ENCODE measurements around the gene RAB26. TPM values are rescaled to one million over a fixed set of nuclear protein-coding genes. Genes with fewer than 3 reads are reported as not detected.

The RAB26 gene
- total and polyA plus RNA-seq, 2 donors (not counting 1 experiment from before 2014, with no cell fraction given), result 0.43 to 2.0 TPM

- Histone ChIP-seq H3K9me3 (ENCODE audit: control insufficient read depth, insufficient read depth, low read depth, low read length) (no peaks in the 10 kb centered on the region), H3K27ac (ENCODE audit: insufficient read depth, low read length) (peak overlapping the region; percentile 65), H3K79me2 (ENCODE audit: control insufficient read depth, insufficient read depth, low read length) (peaks cover 76% of the 10 kb centered on the region), H3K36me3 (ENCODE audit: control insufficient read depth, insufficient read depth, low read length) (peaks cover 9% of the 10 kb centered on the region), H3K9ac (ENCODE audit: insufficient read depth, low read length) (no peak overlapping the region), H3K27me3 (ENCODE audit: control insufficient read depth, insufficient read depth, low read length) (no peaks in the 10 kb centered on the region), H3K4me1 (ENCODE audit: control insufficient read depth, extremely low read depth, insufficient read depth, low read length) (peaks cover 38% of the 10 kb centered on the region), H3K4me3 (replicated peaks in 1 of 4; ENCODE audit: control extremely low read depth in 1 of 4, insufficient read depth in 1 of 4, low read depth in 3 of 4, low read length in 4 of 4) (no peak overlapping the region), H2AFZ (ENCODE audit: low read length) (no peak overlapping the region), H4K20me1 (ENCODE audit: control insufficient read depth, extremely low read depth, insufficient read depth, low read length) (no peaks in the 10 kb centered on the region), H3K4me2 (ENCODE audit: extremely low read depth, insufficient read depth, low read length) (no peak overlapping the region)
- DNase-seq (ENCODE audit: low read depth in 2 of 2), result no peak
- no peak for TF ChIP-seq EZH2 (IDR thresholded peaks at IDR 0.05; ENCODE audit: low read length, missing control alignments)
- no peak for TF ChIP-seq CTCF (conservative IDR thresholded peaks at IDR 0.05 in 1 of 2, IDR thresholded peaks at IDR 0.05 in 1 of 2; ENCODE audit: low read depth in 1 of 2, low read length in 2 of 2)
Measured at GRCh38 chr16:2161911-2162310, 13.5 kb downstream of the RAB26 start.

- Histone ChIP-seq H3K79me2 (ENCODE audit: control insufficient read depth, insufficient read depth, low read length) (peaks cover 68% of the 10 kb centered on the region), H3K4me3 (replicated peaks in 1 of 4; ENCODE audit: control extremely low read depth in 1 of 4, insufficient read depth in 1 of 4, low read depth in 3 of 4, low read length in 4 of 4) (no peak overlapping the region), H3K27me3 (ENCODE audit: control insufficient read depth, insufficient read depth, low read length) (no peaks in the 10 kb centered on the region), H3K27ac (ENCODE audit: insufficient read depth, low read length) (no peak overlapping the region), H3K36me3 (ENCODE audit: control insufficient read depth, insufficient read depth, low read length) (peaks cover 13% of the 10 kb centered on the region), H3K9me3 (ENCODE audit: control insufficient read depth, insufficient read depth, low read depth, low read length) (no peaks in the 10 kb centered on the region), H3K4me2 (ENCODE audit: extremely low read depth, insufficient read depth, low read length) (no peak overlapping the region), H4K20me1 (ENCODE audit: control insufficient read depth, extremely low read depth, insufficient read depth, low read length) (no peaks in the 10 kb centered on the region), H2AFZ (ENCODE audit: low read length) (no peak overlapping the region), H3K9ac (ENCODE audit: insufficient read depth, low read length) (no peak overlapping the region), H3K4me1 (ENCODE audit: control insufficient read depth, extremely low read depth, insufficient read depth, low read length) (peaks cover 30% of the 10 kb centered on the region)
- TF ChIP-seq EZH2 (IDR thresholded peaks at IDR 0.05; ENCODE audit: low read length, missing control alignments), result no peak
- TF ChIP-seq CTCF (conservative IDR thresholded peaks at IDR 0.05 in 1 of 2, IDR thresholded peaks at IDR 0.05 in 1 of 2; ENCODE audit: low read depth in 1 of 2, low read length in 2 of 2), result no peak
- DNase-seq (ENCODE audit: low read depth in 2 of 2), result no peak
Measured at GRCh38 chr16:2162676-2163118, 14.3 kb downstream of the RAB26 start.

- no peaks in the 10 kb centered on the region for H4K20me1 ChIP-seq (ENCODE audit: control insufficient read depth, extremely low read depth, insufficient read depth, low read length)
- H3K27ac ChIP-seq (ENCODE audit: insufficient read depth, low read length), result no peak overlapping the region
- H3K4me1 ChIP-seq (ENCODE audit: control insufficient read depth, extremely low read depth, insufficient read depth, low read length), result peaks cover 23% of the 10 kb centered on the region
- no peak overlapping the region for H3K4me2 ChIP-seq (ENCODE audit: extremely low read depth, insufficient read depth, low read length)
- TF ChIP-seq CTCF (conservative IDR thresholded peaks at IDR 0.05 in 1 of 2, IDR thresholded peaks at IDR 0.05 in 1 of 2; ENCODE audit: low read depth in 1 of 2, low read length in 2 of 2) (no peak), EZH2 (IDR thresholded peaks at IDR 0.05; ENCODE audit: low read length, missing control alignments) (no peak)
- H3K27me3 ChIP-seq (ENCODE audit: control insufficient read depth, insufficient read depth, low read length), result no peaks in the 10 kb centered on the region
- no peaks in the 10 kb centered on the region for H3K9me3 ChIP-seq (ENCODE audit: control insufficient read depth, insufficient read depth, low read depth, low read length)
- H2AFZ ChIP-seq (ENCODE audit: low read length), result no peak overlapping the region
- DNase-seq (ENCODE audit: low read depth in 2 of 2), result peak in 1 of 2 donors; percentile 24
- no peak overlapping the region for H3K9ac ChIP-seq (ENCODE audit: insufficient read depth, low read length)
- H3K36me3 ChIP-seq (ENCODE audit: control insufficient read depth, insufficient read depth, low read length), result peaks cover 16% of the 10 kb centered on the region
- no peak overlapping the region for H3K4me3 ChIP-seq (replicated peaks in 1 of 4; ENCODE audit: control extremely low read depth in 1 of 4, insufficient read depth in 1 of 4, low read depth in 3 of 4, low read length in 4 of 4)
- H3K79me2 ChIP-seq (ENCODE audit: control insufficient read depth, insufficient read depth, low read length), result peaks cover 62% of the 10 kb centered on the region
Measured at GRCh38 chr16:2163211-2163881, 14.9 kb downstream of the RAB26 start.
